Parathyroid adenoma (tissue), 2 donors: ENCODE measurements around the gene FAM163B.

Source experiments
- H2AFZ ChIP-seq: fragments of 300-600 bp; sonication (generic); one replicate; pipeline ENCODE4 v1.7.0; 2017; ENCODE audit warnings: antibody characterized with exemption, mild to moderate bottlenecking
- H3K27ac ChIP-seq: fragments of 300-600 bp; sonication (generic); one replicate; pipeline ENCODE4 v1.7.0; 2017
- H3K27me3 ChIP-seq: fragments of 300-600 bp; sonication (generic); one replicate; pipeline ENCODE4 v1.7.0; 2017; ENCODE audit warnings: low read length; ENCODE audit not compliant: control insufficient read depth, insufficient read depth
- H3K36me3 ChIP-seq: fragments of 300-600 bp; sonication (generic); one replicate; pipeline ENCODE4 v1.7.0; 2017; ENCODE audit warnings: low read length; ENCODE audit not compliant: control insufficient read depth, insufficient read depth
- H3K4me1 ChIP-seq: fragments of 300-600 bp; sonication (generic); one replicate; pipeline ENCODE4 v1.7.0; 2017; ENCODE audit warnings: control low read depth
- H3K4me2 ChIP-seq: fragments of 300-600 bp; sonication (generic); one replicate; pipeline ENCODE4 v1.7.0; 2017; ENCODE audit warnings: low read length
- H3K4me3 ChIP-seq: fragments of 300-600 bp; sonication (generic); one replicate; pipeline ENCODE4 v1.7.0; 2017; ENCODE audit warnings: low read depth, low read length
- H3K79me2 ChIP-seq: fragments of 300-600 bp; sonication (generic); one replicate; pipeline ENCODE4 v1.7.0; 2017; ENCODE audit warnings: control low read depth
- H3K9ac ChIP-seq: fragments of 300-600 bp; sonication (generic); one replicate; pipeline ENCODE4 v1.7.0; 2017; ENCODE audit warnings: mild to moderate bottlenecking
- H3K9me3 ChIP-seq: fragments of 300-600 bp; sonication (generic); one replicate; pipeline ENCODE4 v1.7.0; 2017; ENCODE audit warnings: low read length; ENCODE audit not compliant: control insufficient read depth
- CTCF ChIP-seq: fragments of 300-600 bp; sonication (generic); IDR thresholded peaks from one replicate; pipeline ENCODE4 v1.7.0; 2017; ENCODE audit warnings: antibody characterized with exemption, mild to moderate bottlenecking
- donor health status: primary hyperparathyroidism.

The FAM163B gene

DNA sequence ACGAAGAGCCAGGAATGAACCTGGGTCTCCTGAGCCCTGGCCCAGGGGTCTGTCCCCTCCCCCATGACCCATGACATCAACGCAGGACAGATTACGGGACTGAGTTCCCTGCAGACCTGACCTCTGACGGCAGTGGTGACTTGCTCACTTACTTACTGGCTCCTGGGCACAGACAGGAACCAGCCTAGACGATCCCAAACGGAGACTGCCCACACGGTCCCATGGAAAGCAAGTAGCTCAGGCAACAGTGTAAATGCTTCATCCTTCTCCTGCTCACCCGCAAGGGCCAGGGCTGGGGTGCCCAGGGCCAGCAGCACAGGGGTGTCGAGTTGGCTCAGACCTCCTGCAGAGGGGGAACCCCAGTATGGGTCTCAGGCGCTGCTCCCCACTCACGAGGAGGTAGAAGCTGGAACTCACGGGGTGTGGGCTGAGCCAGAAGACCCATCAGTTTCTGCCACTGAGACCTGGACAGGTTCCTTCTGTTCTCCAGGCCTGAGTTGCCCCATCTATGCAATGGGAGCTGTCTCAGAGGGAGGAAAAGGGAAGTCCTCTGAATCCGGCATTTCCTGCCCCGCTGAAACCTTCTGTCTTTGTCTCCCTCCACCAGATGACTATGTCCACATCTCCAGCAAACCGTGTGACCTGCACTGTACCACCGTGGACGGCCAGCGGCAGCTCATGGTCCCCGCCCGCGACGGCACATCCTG lies 69.0 kb downstream of the FAM163B start:
- Histone ChIP-seq H3K9me3 (no peaks in the 10 kb centered on the region), H3K27me3 (no peaks in the 10 kb centered on the region), H3K27ac (peak overlapping the region; percentile 29), H3K9ac (no peak overlapping the region), H2AFZ (no peak overlapping the region), H3K36me3 (no peaks in the 10 kb centered on the region), H3K79me2 (no peaks in the 10 kb centered on the region), H3K4me2 (peak overlapping the region; percentile 60), H3K4me1 (no peaks in the 10 kb centered on the region), H3K4me3 (peak overlapping the region; percentile 47)
- TF ChIP-seq CTCF = no peak

DNA sequence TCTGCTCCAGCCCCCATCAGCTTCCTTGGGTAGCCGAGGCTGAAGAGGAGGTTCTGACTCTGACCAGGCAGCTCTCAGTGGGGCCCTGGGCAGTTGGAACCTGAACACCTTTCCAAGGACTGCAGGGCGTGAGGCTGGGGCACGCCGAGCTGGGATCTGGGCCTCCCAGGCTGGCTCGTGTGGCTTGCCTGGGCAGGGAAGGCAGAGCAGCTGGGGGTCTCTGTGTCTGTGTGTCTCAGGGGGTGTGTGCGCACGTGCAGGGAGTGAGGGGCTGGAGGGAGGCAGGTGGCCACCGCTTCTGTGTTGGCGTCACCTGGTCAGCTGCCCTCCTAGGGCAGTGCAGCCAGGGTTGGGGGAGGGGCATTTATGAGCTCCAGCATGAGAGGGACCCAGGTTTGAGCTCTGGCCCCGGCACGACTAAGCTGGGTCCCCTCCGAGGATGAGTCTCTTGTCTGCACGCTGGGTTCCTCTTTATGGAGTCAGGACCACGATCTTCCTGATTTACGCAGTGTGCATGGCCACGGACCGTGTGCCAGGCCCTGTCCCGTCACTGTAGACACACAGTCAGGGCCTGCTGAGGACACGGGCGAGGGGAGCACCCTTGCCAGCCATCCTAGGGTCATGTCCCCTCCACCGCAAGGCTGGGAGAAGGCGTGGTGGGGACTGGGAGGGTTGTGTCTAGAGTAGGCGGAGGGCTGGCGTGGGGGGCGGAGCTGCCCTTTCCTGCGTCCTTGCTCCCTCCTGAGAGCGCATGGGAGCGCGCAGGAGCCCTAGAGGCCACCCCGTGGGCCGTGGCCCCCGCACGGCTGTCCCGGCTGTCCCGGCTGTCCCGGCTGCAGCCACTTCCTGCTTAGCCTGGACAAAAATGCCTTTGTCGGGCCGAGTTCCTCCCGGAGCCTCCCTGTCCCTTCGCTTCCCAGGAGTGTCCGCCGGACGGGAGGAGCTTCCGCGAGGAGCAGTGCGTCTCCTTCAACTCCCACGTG lies 70.0 kb downstream of the FAM163B start:
- H3K79me2 ChIP-seq = no peaks in the 10 kb centered on the region
- H3K27ac ChIP-seq = no peak overlapping the region
- no peak overlapping the region for H3K9ac ChIP-seq
- no peaks in the 10 kb centered on the region for H3K27me3 ChIP-seq
- H2AFZ ChIP-seq = peak overlapping the region; percentile 74
- peak overlapping the region; percentile 60 for H3K4me2 ChIP-seq
- TF ChIP-seq CTCF = no peak
- no peaks in the 10 kb centered on the region for H3K9me3 ChIP-seq
- no peaks in the 10 kb centered on the region for H3K36me3 ChIP-seq
- H3K4me3 ChIP-seq = peak overlapping the region; percentile 47
- no peaks in the 10 kb centered on the region for H3K4me1 ChIP-seq

DNA sequence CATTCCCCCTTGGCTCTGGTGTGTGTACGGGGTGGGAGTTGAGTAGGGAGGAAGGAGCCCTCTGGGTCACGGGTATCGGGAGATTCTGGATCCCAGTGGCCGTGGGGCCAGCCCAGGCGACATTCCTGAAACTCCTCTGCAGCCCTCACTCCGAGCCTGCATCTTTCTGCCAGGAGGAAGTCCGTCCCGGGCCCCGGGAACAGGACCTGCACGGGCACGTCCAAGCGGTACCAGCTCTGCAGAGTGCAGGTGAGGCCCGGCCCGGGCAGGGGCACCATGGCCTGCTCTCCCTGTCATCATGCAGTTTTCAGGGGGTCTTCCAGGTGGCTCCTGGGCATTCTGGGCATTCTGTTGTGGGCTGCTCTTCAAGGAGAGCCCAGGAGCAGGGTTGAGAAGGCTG lies 71.0 kb downstream of the FAM163B start:
- no peak overlapping the region for H3K27ac ChIP-seq
- no peak for TF ChIP-seq CTCF
- no peak overlapping the region for H3K4me3 ChIP-seq
- H3K4me1 ChIP-seq = no peaks in the 10 kb centered on the region
- no peak overlapping the region for H3K4me2 ChIP-seq
- no peaks in the 10 kb centered on the region for H3K27me3 ChIP-seq
- H3K36me3 ChIP-seq = no peaks in the 10 kb centered on the region
- H2AFZ ChIP-seq = no peak overlapping the region
- no peaks in the 10 kb centered on the region for H3K79me2 ChIP-seq
- H3K9ac ChIP-seq = no peak overlapping the region
- H3K9me3 ChIP-seq = no peaks in the 10 kb centered on the region

DNA sequence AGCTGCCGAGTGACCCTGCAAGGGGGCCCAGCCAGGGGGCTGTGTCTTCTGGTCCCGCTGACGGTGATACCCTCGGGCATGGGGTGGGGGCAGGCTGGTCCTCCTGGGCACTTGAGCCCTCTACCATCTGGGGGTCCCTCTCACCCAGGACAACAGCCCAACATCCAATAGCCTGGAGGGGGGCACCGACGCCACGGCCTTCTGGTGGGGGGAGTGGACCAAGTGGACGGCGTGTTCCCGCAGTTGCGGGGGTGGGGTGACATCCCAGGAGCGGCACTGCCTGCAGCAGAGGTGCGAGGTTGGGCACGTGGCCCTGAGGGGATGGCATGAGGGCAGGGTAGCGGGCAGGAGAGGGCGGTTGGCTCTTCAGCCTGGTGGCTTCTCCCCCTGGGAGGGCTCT lies 71.9 kb downstream of the FAM163B start:
- H3K9ac ChIP-seq = no peak overlapping the region
- H3K27ac ChIP-seq = no peak overlapping the region
- no peak overlapping the region for H3K4me3 ChIP-seq
- H2AFZ ChIP-seq = no peak overlapping the region
- no peak overlapping the region for H3K4me2 ChIP-seq
- no peaks in the 10 kb centered on the region for H3K9me3 ChIP-seq
- TF ChIP-seq CTCF = no peak
- H3K79me2 ChIP-seq = no peaks in the 10 kb centered on the region
- H3K4me1 ChIP-seq = no peaks in the 10 kb centered on the region
- no peaks in the 10 kb centered on the region for H3K27me3 ChIP-seq
- H3K36me3 ChIP-seq = no peaks in the 10 kb centered on the region
